Peyer's patch (tissue), 4 donors: ENCODE data around the gene ARL15.

Source experiments
- POLR2A ChIP-seq, 2 donors: fragments of 450-650 bp; IDR thresholded peaks; one replicate each; pipeline ENCODE4 v1.5.1; 2017; ENCODE audit warnings: antibody characterized with exemption in 2 of 2, mild to moderate bottlenecking in 2 of 2, moderate library complexity in 2 of 2
- TF ChIP-seq, protein P1 (sequence below), 6 experiments: fragments of 450-650 bp in 4 of 6; fragments of 200-600 bp in 2 of 6; sonication (generic) in 1 of 6; IDR thresholded peaks; one replicate each; pipeline ENCODE4 v1.5.1; 2017 to 2019; ENCODE audit warnings: antibody characterized with exemption in 6 of 6, mild to moderate bottlenecking in 3 of 6, moderate library complexity in 1 of 6

DNA sequence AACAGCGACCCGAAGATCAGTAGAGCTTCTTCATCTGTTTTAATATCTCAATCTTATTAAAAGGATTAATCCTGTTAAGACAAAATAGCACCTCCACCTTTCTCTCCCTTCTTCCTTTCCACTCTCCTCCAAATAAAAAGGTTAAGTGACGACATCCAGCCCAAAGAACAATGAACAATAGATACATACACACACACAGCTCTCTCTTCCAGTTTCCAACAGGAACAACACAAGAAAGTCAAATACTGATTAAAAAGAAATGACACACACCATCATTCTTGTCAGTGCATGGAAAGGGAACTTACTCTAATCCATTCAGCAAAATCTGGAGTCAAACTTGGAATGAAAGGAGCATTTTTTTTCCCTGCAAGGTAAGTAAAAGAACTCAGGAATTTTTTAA lies 2.8 kb downstream of the ARL15 start:
- TF ChIP-seq, protein P1, sequence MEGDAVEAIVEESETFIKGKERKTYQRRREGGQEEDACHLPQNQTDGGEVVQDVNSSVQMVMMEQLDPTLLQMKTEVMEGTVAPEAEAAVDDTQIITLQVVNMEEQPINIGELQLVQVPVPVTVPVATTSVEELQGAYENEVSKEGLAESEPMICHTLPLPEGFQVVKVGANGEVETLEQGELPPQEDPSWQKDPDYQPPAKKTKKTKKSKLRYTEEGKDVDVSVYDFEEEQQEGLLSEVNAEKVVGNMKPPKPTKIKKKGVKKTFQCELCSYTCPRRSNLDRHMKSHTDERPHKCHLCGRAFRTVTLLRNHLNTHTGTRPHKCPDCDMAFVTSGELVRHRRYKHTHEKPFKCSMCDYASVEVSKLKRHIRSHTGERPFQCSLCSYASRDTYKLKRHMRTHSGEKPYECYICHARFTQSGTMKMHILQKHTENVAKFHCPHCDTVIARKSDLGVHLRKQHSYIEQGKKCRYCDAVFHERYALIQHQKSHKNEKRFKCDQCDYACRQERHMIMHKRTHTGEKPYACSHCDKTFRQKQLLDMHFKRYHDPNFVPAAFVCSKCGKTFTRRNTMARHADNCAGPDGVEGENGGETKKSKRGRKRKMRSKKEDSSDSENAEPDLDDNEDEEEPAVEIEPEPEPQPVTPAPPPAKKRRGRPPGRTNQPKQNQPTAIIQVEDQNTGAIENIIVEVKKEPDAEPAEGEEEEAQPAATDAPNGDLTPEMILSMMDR (IDR thresholded peaks at IDR 0.05), result no peak
- TF ChIP-seq POLR2A (IDR thresholded peaks at IDR 0.05), result no peak
